Measurements from ENCODE around the gene GOLGA6L7. TPM values are rescaled to one million over a fixed set of nuclear protein-coding genes. Genes with fewer than 3 reads are reported as not detected.

GOLGA6L7 gene
- total RNA-seq, 2 experiments from 2014 or later: not detected

DNA sequence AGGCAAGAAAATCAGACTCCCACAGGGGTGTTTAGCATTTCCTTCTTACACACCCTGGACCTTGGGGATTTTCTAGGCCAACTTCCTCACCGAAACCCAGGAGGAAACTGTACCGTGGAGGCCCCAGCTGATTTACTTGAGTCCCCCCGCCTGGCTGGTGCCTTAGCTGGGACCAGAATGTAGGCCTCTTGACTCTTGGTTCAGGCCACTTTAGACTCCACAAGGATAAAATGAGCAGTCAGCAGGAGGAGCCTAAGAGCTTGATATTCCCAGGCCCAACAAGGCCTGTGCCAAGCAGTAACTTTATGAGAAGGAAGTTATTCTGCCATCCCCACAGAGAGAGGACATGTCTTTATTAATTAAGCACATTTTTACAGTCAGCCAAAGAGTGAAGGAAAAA, 32.7 kb upstream of the GOLGA6L7 start:
- H3K27me3 Mint-ChIP-seq (ENCODE audit: low read depth): no peaks in the 10 kb centered on the region
- no peak overlapping the region for H3K27ac Mint-ChIP-seq
- CTCF ChIA-PET: interaction anchor here (0.9 to 1.2 kb wide), 3 partner anchors 22 to 94 kb away, joined by 3 to 4 read pairs (median 3); no protein-coding TSS in a partner anchor
- DNase-seq: no peak
- no peak overlapping the region for H3K4me3 Mint-ChIP-seq
- H3K36me3 Mint-ChIP-seq (ENCODE audit: low read depth): no peaks in the 10 kb centered on the region
- POLR2A ChIA-PET: no interaction called here
- H3K4me1 Mint-ChIP-seq (ENCODE audit: low read depth): peaks cover 8% of the 10 kb centered on the region
- no peak for ATAC-seq
- H3K9me3 Mint-ChIP-seq (ENCODE audit: insufficient read depth): no peaks in the 10 kb centered on the region

DNA sequence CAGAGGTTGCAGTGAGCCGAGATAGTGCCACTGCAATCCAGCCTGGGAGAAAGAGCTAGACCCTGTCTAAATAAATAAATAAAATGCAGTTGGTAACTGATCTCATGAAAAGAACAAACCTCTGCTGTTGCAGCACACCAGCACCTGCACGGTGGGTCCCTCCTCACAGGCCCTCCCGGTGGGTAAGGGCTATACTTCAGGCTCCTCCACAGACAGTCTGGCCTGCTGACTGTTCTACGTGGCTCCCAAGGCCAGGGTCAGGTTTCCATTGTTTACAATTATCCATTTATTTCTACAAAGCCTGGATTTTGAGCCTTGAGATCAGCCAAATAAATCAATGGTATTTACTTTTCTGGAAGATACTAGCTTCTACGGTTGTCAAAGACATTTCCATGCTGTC, 32.2 kb upstream of the GOLGA6L7 start:
- CTCF ChIA-PET: interaction anchor here (0.9 to 1.2 kb wide), 3 partner anchors 22 to 95 kb away, joined by 3 to 4 read pairs (median 3); no protein-coding TSS in a partner anchor

DNA sequence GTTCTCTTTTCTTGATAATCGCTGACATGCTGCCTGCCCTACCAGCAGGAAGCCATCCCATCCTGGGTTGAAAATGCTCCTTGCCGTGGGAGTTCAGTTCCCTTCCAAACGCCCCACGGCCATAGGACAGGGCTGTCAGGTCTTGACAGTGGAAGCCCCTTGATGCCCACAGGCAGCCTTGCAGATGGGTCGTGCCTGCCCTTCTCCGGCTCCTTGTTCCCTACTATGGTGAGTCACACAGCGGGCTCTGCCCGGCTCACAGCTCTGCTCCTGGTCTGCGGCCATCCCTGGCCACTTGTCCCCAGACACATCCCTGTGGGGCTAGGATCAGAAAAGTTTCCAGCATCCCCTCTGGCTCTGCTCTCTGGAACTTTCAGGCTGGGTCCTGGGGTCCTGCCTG, 31.1 kb upstream of the GOLGA6L7 start:
- Mint-ChIP-seq H3K27ac (no peak overlapping the region), H3K36me3 (ENCODE audit: low read depth) (no peaks in the 10 kb centered on the region), H3K27me3 (ENCODE audit: low read depth) (no peaks in the 10 kb centered on the region), H3K4me3 (no peak overlapping the region), H3K9me3 (ENCODE audit: insufficient read depth) (no peaks in the 10 kb centered on the region), H3K4me1 (ENCODE audit: low read depth) (peaks cover 12% of the 10 kb centered on the region)
- ATAC-seq: no peak
- DNase-seq: no peak
- ChIA-PET CTCF (no interaction called here), POLR2A (no interaction called here)

More for the DNA sequence above, 32.2 kb upstream of the GOLGA6L7 start:
- ATAC-seq (no peak), DNase-seq (no peak)
- Mint-ChIP-seq H3K27ac (no peak overlapping the region), H3K9me3 (ENCODE audit: insufficient read depth) (no peaks in the 10 kb centered on the region), H3K4me3 (no peak overlapping the region), H3K27me3 (ENCODE audit: low read depth) (no peaks in the 10 kb centered on the region), H3K36me3 (ENCODE audit: low read depth) (no peaks in the 10 kb centered on the region), H3K4me1 (ENCODE audit: low read depth) (peaks cover 11% of the 10 kb centered on the region)
- POLR2A ChIA-PET: no interaction called here

DNA sequence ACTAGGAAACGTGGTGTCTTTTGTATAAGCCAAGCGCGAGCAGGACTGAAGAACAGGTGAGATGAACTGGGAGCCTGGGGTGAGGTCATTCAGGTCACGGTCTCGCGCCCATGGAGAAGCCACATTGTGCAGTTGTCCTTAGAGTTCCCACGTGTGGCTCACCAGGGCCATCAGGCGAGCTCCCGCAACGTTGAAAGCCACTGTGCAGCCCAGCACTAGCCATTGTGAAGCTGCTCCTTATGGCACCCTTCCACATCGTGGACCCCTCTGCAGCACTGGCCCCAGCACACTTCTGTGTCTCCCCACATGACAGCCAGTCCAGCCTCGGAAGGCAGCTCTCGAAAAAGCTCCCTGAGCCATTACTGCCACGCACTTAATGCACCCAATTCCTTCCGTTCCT, 29.8 kb upstream of the GOLGA6L7 start:
- peaks cover 12% of the 10 kb centered on the region for H3K4me1 Mint-ChIP-seq (ENCODE audit: low read depth)
- no peaks in the 10 kb centered on the region for H3K9me3 Mint-ChIP-seq (ENCODE audit: insufficient read depth)
- POLR2A ChIA-PET: no interaction called here
- no peak overlapping the region for H3K4me3 Mint-ChIP-seq
- CTCF ChIA-PET: interaction anchor here (1.6 kb wide), 1 partner anchor 10 kb away, joined by 3 read pairs; no protein-coding TSS in a partner anchor
- ATAC-seq (no peak), DNase-seq (no peak)
- no peaks in the 10 kb centered on the region for H3K27me3 Mint-ChIP-seq (ENCODE audit: low read depth)
- H3K36me3 Mint-ChIP-seq (ENCODE audit: low read depth): no peaks in the 10 kb centered on the region
- H3K27ac Mint-ChIP-seq: no peak overlapping the region

DNA sequence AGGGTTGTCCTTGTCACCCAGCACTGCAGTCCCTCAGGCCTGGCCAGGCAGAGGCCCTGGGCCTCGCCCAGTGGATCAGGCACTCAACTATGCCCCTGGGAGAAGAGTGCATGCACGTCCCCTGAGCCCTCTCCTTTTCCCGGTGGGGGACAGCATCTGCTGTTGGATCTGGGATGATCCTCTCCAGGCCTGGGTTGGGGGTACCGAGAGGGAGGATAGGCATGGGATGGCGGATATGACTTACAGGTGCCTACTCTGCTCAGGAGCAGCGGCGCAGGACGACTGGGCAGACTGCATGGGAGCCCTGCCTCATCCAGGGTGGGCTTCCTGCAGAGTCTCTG, 28.4 kb upstream of the GOLGA6L7 start:
- ATAC-seq (no peak), DNase-seq (no peak)
- H3K27ac Mint-ChIP-seq: no peak overlapping the region
- H3K27me3 Mint-ChIP-seq (ENCODE audit: low read depth): no peaks in the 10 kb centered on the region
- CTCF ChIA-PET: no interaction called here
- H3K36me3 Mint-ChIP-seq (ENCODE audit: low read depth): no peaks in the 10 kb centered on the region
- POLR2A ChIA-PET: no interaction called here
- H3K4me3 Mint-ChIP-seq: no peak overlapping the region
- no peaks in the 10 kb centered on the region for H3K9me3 Mint-ChIP-seq (ENCODE audit: insufficient read depth)
- H3K4me1 Mint-ChIP-seq (ENCODE audit: low read depth): peaks cover 12% of the 10 kb centered on the region

DNA sequence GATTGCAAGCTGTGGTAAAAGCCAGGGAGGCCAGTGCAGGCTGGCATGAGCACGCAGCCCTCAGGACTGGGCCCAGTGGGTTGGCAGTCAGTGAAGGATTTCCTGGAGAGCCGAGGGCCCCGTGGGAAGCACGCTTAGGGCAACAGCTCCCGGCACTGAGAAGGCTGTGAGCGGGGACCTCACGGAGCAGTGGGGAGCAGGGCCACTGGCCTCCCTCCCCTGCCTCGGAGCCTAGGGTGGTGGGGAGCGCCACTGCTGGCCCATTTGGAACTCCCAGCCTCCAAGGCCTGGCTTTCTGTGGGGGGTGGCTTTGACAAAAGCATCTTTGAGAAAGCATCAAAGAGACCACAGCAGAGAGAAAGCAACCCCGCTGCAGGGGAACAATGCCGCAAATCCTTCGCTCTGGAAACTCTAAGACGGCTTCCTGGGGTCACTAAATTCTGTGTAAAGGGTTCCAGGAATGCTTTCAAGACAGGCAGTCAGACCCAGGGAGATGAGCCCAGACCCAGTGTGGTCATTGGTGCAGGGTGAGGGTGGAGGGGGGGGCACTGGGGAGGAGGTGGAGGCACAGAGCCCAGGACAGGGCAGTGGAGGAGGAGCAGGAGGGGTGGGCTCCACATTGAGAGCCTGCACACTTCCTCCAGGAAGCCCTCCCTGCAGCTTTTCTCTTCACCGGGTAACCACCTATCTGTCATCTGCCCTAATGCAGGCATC, 27.8 kb upstream of the GOLGA6L7 start:
- Mint-ChIP-seq H3K36me3 (ENCODE audit: low read depth) (no peaks in the 10 kb centered on the region), H3K4me3 (no peak overlapping the region), H3K27me3 (ENCODE audit: low read depth) (no peaks in the 10 kb centered on the region), H3K27ac (no peak overlapping the region), H3K4me1 (ENCODE audit: low read depth) (peaks cover 12% of the 10 kb centered on the region), H3K9me3 (ENCODE audit: insufficient read depth) (no peaks in the 10 kb centered on the region)
- ATAC-seq: no peak
- DNase-seq: no peak
- POLR2A ChIA-PET: no interaction called here
- CTCF ChIA-PET: interaction anchor here (1.1 to 1.2 kb wide), 2 partner anchors 99 to 226 kb away, joined by 3 to 4 read pairs; no protein-coding TSS in a partner anchor

DNA sequence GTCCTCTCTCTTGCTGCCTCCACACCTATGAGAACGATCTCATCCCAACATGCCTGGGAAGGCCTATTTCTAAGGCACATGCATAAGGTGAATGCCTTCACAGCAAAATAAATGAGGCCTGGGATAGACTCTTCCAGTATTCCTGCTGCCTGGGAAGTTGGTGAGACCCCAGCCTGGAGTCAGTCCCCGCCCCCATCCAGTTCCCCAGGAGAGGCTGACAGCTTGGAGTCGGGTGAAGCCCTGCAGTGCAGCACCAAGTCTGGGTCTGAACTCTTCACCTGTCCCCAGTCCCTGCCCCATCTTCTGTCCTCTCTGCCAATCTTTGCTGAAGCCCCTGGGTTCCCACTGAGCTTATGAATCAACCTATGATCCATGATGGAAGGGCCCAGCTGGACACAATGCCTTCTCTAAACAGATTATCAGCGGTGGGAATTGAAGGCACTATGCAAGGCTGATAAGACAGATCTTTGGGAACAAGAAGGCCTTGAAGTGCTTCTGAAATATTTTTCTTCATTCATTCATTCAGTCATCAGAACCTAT, 27.1 kb upstream of the GOLGA6L7 start:
- H3K9me3 Mint-ChIP-seq (ENCODE audit: insufficient read depth): no peaks in the 10 kb centered on the region
- H3K36me3 Mint-ChIP-seq (ENCODE audit: low read depth): no peaks in the 10 kb centered on the region
- ChIA-PET POLR2A (no interaction called here), CTCF (interaction anchor here (0.7 to 1.2 kb wide), 3 partner anchors 10 to 227 kb away, joined by 3 to 4 read pairs (median 3); partner anchors contain the start of gene APBA2)
- H3K4me1 Mint-ChIP-seq (ENCODE audit: low read depth): peaks cover 12% of the 10 kb centered on the region
- H3K4me3 Mint-ChIP-seq: no peak overlapping the region
- ATAC-seq (no peak), DNase-seq (no peak)
- no peaks in the 10 kb centered on the region for H3K27me3 Mint-ChIP-seq (ENCODE audit: low read depth)
- H3K27ac Mint-ChIP-seq: no peak overlapping the region

DNA sequence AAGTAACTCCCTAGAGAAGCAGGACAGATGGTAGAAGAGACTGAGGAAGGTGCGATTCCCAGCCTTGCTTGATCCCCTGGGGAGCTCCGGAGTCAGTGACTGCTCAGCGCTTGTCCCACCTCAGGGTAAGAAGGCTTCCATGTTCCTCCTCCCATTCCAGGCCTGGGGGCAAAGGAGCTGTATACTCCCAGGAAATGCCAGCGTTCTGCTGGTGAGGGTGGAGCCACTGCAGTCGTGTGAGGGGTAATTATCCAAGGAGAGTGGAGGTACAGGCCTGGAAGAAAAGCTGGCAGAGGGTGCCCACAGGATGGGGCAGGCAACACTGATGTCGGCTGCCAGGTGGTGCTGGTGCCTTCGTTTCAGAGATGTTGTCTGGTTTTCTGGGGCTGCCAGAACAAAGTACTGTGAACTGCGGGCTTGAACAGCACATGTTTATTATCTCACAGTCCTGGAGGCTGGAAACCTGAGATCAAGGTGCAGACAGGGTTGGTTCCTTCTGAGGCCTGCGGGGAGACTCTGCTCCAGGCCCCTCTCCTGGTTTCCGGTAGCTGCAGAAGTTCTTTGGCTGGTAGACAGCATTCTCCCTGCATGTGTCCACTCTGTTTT, 25.2 kb upstream of the GOLGA6L7 start:
- Mint-ChIP-seq H3K4me3 (no peak overlapping the region), H3K27ac (no peak overlapping the region), H3K9me3 (ENCODE audit: insufficient read depth) (no peaks in the 10 kb centered on the region), H3K4me1 (ENCODE audit: low read depth) (peaks cover 12% of the 10 kb centered on the region), H3K27me3 (ENCODE audit: low read depth) (no peaks in the 10 kb centered on the region), H3K36me3 (ENCODE audit: low read depth) (no peaks in the 10 kb centered on the region)
- DNase-seq (no peak), ATAC-seq (no peak)
- CTCF ChIA-PET: interaction anchor here (1.2 to 1.7 kb wide), 4 partner anchors 14 to 216 kb away, joined by 3 to 9 read pairs (median 4); no protein-coding TSS in a partner anchor
- POLR2A ChIA-PET: no interaction called here

DNA sequence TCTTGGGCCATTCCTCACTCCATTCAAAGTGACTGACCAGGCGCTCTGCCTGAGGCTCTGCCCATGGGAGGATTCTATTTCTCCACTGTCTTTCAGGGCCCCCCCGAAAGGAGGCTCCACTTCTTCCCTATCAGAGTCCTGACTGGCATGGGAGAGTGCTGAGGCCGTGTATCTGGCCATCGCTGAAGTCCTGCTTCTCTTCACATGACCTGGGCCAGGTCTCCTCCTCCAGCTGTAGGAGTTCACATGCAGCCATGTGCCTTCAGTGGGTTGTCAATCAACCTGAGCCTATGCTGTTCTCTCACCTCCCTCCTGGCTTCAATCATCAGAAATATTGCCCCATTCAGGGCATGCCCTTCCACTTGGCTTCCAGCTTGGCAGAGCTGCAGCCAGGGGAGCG, 24.6 kb upstream of the GOLGA6L7 start:
- no peaks in the 10 kb centered on the region for H3K27me3 Mint-ChIP-seq (ENCODE audit: low read depth)
- H3K27ac Mint-ChIP-seq: no peak overlapping the region
- DNase-seq: no peak
- H3K36me3 Mint-ChIP-seq (ENCODE audit: low read depth): no peaks in the 10 kb centered on the region
- H3K4me1 Mint-ChIP-seq (ENCODE audit: low read depth): peaks cover 12% of the 10 kb centered on the region
- ATAC-seq: no peak
- no peak overlapping the region for H3K4me3 Mint-ChIP-seq
- no peaks in the 10 kb centered on the region for H3K9me3 Mint-ChIP-seq (ENCODE audit: insufficient read depth)
- ChIA-PET POLR2A (no interaction called here), CTCF (interaction anchor here (1.2 to 1.7 kb wide), 5 partner anchors 15 to 217 kb away, joined by 3 to 9 read pairs (median 3); no protein-coding TSS in a partner anchor)

DNA sequence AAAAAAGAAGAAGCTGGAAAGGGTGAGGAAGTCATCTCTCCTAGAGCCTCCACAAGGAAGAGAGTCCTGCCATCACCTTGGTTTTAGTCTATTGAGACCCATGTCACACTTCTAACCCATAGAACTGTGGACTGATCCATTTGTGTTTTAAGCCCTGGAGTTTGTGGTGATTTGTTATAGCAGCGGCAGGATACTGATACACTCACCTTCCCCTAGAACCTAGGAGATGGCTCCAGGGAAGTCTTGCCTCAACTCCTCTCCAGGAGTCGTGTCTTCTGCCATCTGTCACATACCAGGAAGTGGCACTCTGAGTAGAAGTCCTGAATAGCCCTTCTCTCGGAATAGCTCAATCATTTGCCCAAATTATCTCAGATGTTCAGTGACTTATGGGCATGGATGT, 22.7 kb upstream of the GOLGA6L7 start:
- ChIA-PET POLR2A (no interaction called here), CTCF (interaction anchor here (0.6 to 1.9 kb wide), 3 partner anchors 105 to 232 kb away, joined by 3 to 8 read pairs (median 3); no protein-coding TSS in a partner anchor)
- no peak overlapping the region for H3K27ac Mint-ChIP-seq
- peaks cover 4% of the 10 kb centered on the region for H3K4me1 Mint-ChIP-seq (ENCODE audit: low read depth)
- H3K9me3 Mint-ChIP-seq (ENCODE audit: insufficient read depth): no peaks in the 10 kb centered on the region
- H3K36me3 Mint-ChIP-seq (ENCODE audit: low read depth): no peaks in the 10 kb centered on the region
- ATAC-seq: no peak
- H3K27me3 Mint-ChIP-seq (ENCODE audit: low read depth): no peaks in the 10 kb centered on the region
- DNase-seq: no peak
- no peak overlapping the region for H3K4me3 Mint-ChIP-seq

DNA sequence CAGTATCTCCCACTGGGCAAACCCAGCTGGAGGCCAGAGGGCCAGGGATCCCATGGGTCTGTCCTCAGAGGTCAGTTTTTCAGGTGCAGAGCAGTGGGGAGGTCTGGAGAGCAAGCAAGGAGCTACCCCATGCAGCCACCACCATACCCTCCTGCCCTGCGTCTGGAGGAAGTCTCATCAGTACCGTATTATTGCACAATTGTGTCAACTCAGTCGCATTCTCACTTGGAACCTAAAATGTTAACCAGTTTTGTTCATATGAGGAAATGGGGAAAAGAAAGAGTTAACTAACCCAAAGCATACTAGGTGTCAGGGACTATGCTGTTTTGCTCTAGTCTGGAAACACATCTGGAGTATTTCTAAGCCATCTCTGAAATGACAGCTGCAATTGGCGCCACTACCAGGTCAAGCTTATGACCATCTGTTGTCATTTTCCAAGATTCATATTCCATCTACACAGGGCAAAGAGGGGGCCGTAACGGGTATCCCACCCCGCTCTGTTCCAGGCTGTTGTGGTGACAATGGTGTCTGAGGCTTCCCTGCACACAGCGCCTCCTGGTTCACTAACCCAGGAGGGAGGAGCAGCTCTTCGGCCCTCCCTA, 20.4 kb upstream of the GOLGA6L7 start:
- H3K36me3 Mint-ChIP-seq (ENCODE audit: low read depth): no peaks in the 10 kb centered on the region
- ChIA-PET POLR2A (no interaction called here), CTCF (interaction anchor here (0.7 kb wide), 1 partner anchor 66 kb away, joined by 3 read pairs; no protein-coding TSS in a partner anchor)
- H3K9me3 Mint-ChIP-seq (ENCODE audit: insufficient read depth): no peaks in the 10 kb centered on the region
- ATAC-seq (no peak), DNase-seq (no peak)
- no peak overlapping the region for H3K4me3 Mint-ChIP-seq
- no peaks in the 10 kb centered on the region for H3K4me1 Mint-ChIP-seq (ENCODE audit: low read depth)
- H3K27ac Mint-ChIP-seq: no peak overlapping the region
- H3K27me3 Mint-ChIP-seq (ENCODE audit: low read depth): no peaks in the 10 kb centered on the region
